ENCODE data around the gene NCKAP5L. TPM values are rescaled to one million over a fixed set of nuclear protein-coding genes. Genes with fewer than 3 reads are reported as not detected.

The NCKAP5L gene
- total and polyA plus RNA-seq, 9 of the 15 experiments (the other 6 are each of a cell fraction or from before 2014, with no cell fraction given), result 0.01 to 14.4 (median 3.7) TPM

DNA sequence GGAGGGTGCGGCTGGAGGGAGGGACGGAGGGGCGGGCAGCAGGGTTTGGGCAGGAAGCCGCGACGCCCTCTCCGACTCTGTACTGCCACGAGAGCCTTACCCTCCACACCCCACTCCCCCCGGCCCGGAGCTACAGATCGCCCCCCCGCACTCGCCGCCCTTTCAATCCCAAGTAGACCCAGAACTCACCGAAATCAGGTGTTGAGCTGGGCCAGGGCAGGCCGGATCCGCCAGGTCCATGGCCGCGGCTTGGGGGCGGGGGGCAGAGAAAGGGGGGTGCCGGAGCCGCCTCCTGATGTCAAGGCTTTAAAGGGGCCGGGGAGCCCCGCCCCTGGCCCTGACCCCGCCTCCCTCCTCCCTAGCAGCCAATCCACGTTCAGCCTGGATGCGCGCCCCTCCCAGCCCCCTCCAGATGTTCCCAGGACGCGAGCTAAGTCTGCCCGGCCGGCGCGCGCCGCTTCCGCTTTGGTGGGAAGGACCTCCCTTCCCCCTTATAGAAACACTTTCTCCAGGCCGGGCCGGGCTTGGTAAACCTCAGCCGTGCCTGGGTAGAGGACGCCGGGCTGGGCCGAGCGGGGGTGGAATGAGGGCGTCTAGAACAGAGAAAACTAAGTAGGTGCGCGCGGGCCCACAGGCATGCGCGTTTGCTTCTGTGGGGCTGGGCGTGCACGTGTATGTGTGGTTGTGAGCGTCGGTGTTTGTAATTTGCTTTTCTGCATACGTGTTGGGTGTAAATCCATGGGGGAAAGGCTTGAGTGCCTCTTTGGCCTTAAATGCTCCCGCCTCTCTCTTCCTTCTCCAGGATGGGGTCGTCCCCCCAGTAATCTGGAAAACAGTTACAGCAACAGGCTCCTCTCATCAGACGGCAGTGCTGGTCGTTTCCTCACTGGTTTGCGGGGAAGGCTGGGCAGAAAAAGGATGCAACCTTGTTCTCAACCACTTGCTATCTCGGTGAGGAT lies at the start of gene NCKAP5L (continued):
- peak in 1 of 2 experiments; percentile 39; a peak in 1 of 3 replicates for TF ChIP-seq CBX3 (IDR thresholded peaks at IDR 0.05; ENCODE audit: borderline replicate concordance in 1 of 2, low read length in 2 of 2)
- TF ChIP-seq, protein P1, sequence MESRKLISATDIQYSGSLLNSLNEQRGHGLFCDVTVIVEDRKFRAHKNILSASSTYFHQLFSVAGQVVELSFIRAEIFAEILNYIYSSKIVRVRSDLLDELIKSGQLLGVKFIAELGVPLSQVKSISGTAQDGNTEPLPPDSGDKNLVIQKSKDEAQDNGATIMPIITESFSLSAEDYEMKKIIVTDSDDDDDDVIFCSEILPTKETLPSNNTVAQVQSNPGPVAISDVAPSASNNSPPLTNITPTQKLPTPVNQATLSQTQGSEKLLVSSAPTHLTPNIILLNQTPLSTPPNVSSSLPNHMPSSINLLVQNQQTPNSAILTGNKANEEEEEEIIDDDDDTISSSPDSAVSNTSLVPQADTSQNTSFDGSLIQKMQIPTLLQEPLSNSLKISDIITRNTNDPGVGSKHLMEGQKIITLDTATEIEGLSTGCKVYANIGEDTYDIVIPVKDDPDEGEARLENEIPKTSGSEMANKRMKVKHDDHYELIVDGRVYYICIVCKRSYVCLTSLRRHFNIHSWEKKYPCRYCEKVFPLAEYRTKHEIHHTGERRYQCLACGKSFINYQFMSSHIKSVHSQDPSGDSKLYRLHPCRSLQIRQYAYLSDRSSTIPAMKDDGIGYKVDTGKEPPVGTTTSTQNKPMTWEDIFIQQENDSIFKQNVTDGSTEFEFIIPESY (CRISPR knock-in tag; IDR thresholded peaks at IDR 0.05), result peak; percentile 79; the same call in 1 of the 2 replicates
- TF ChIP-seq POLR2B (IDR thresholded peaks at IDR 0.05; ENCODE audit: low read depth, partially characterized antibody), result peak; percentile 65
- TF ChIP-seq, protein P2, sequence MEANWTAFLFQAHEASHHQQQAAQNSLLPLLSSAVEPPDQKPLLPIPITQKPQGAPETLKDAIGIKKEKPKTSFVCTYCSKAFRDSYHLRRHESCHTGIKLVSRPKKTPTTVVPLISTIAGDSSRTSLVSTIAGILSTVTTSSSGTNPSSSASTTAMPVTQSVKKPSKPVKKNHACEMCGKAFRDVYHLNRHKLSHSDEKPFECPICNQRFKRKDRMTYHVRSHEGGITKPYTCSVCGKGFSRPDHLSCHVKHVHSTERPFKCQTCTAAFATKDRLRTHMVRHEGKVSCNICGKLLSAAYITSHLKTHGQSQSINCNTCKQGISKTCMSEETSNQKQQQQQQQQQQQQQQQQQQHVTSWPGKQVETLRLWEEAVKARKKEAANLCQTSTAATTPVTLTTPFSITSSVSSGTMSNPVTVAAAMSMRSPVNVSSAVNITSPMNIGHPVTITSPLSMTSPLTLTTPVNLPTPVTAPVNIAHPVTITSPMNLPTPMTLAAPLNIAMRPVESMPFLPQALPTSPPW (CRISPR knock-in tag; IDR thresholded peaks at IDR 0.05), result peak; percentile 97
- TF ChIP-seq SPI1 (IDR thresholded peaks at IDR 0.05; ENCODE audit: borderline replicate concordance, low read depth, low read length), result peak; percentile 81
- TF ChIP-seq PML (IDR thresholded peaks at IDR 0.05; ENCODE audit: low read length), result 0 out of 2 replicates have a peak, but pooled peaks have one; percentile 65
- TF ChIP-seq TEAD4 (IDR thresholded peaks at IDR 0.05; ENCODE audit: low read length), result peak; percentile 38
- TF ChIP-seq TEAD4 (CRISPR knock-in tag; IDR thresholded peaks at IDR 0.05; ENCODE audit: borderline replicate concordance), result peak; percentile 96
- TF ChIP-seq GABPA (tag; conservative IDR thresholded peaks at IDR 0.05; ENCODE audit: low read depth), result peak; percentile 73
- TF ChIP-seq, protein P3, sequence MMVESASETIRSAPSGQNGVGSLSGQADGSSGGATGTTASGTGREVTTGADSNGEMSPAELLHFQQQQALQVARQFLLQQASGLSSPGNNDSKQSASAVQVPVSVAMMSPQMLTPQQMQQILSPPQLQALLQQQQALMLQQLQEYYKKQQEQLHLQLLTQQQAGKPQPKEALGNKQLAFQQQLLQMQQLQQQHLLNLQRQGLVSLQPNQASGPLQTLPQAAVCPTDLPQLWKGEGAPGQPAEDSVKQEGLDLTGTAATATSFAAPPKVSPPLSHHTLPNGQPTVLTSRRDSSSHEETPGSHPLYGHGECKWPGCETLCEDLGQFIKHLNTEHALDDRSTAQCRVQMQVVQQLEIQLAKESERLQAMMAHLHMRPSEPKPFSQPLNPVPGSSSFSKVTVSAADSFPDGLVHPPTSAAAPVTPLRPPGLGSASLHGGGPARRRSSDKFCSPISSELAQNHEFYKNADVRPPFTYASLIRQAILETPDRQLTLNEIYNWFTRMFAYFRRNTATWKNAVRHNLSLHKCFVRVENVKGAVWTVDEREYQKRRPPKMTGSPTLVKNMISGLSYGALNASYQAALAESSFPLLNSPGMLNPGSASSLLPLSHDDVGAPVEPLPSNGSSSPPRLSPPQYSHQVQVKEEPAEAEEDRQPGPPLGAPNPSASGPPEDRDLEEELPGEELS (CRISPR knock-in tag; IDR thresholded peaks at IDR 0.05; ENCODE audit: borderline replicate concordance), result peak; percentile 94
- peak; percentile 85 for TF ChIP-seq SUPT5H (IDR thresholded peaks at IDR 0.05)
- peak; percentile 76; the same call in 1 of the 2 replicates for TF ChIP-seq HDAC2 (IDR thresholded peaks at IDR 0.05)

All from K562 (cell line).